Measurements from ENCODE around the gene JPH3. TPM values are rescaled to one million over a fixed set of nuclear protein-coding genes. Genes with fewer than 3 reads are reported as not detected.

The JPH3 gene
- total and polyA plus RNA-seq, 10 of the 15 experiments (the other 5 are each of a cell fraction or from before 2014, with no cell fraction given): 0.05 TPM; not detected in 9

GRCh38 chr16:87637357-87637756, 35.0 kb downstream of the JPH3 start:
- POLR2A ChIA-PET: no interaction called here
- Histone ChIP-seq H4K20me1 (ENCODE audit: control insufficient read depth, insufficient read depth) (no peaks in the 10 kb centered on the region), H3K9ac (ENCODE audit: control insufficient read depth, insufficient read depth, low read length) (no peak overlapping the region), H3K4me3 (no peak overlapping the region), H3K27me3 (replicated peaks in 1 of 2; ENCODE audit: control insufficient read depth in 2 of 2, insufficient read depth in 2 of 2, low read length in 1 of 2) (no peaks in the 10 kb centered on the region; a peak in 1 of 4 replicates), H2AFZ (ENCODE audit: control insufficient read depth, low read depth, low read length) (no peak overlapping the region), H3K4me2 (ENCODE audit: control insufficient read depth, insufficient read depth) (no peak overlapping the region), H3K36me3 (ENCODE audit: control insufficient read depth in 2 of 2, insufficient read depth in 2 of 2, low read length in 1 of 2) (no peaks in the 10 kb centered on the region), H3K27ac (ENCODE audit: control insufficient read depth, insufficient read depth) (no peak overlapping the region), H3K4me1 (ENCODE audit: control insufficient read depth, insufficient read depth, low read length) (no peaks in the 10 kb centered on the region), H3K9me3 (replicated peaks; ENCODE audit: control insufficient read depth, insufficient read depth, low read length) (no peaks in the 10 kb centered on the region), H3K79me2 (ENCODE audit: control insufficient read depth, insufficient read depth, low read length) (no peaks in the 10 kb centered on the region)
- 64% methylated on average over 13 of the region's 13 CpGs for WGBS (ENCODE audit: insufficient coverage, insufficient replicate concordance, low lambda C conversion rate, missing lambda C conversion rate)
- SMC1A ChIA-PET (ENCODE audit: uncharacterized antibody, unreplicated experiment): no interaction called here
- TF ChIP-seq POLR2A (IDR thresholded peaks at IDR 0.05; ENCODE audit: low read depth, low read length) (no peak), NFYB (IDR thresholded peaks at IDR 0.05; ENCODE audit: insufficient read depth, low read depth, low read length) (no peak), RBBP5 (conservative IDR thresholded peaks at IDR 0.05) (no peak), CEBPB (IDR thresholded peaks at IDR 0.05; ENCODE audit: borderline replicate concordance in 1 of 2, low read depth in 2 of 2, low read length in 2 of 2) (no peak), TCF3 (IDR thresholded peaks at IDR 0.05; ENCODE audit: borderline replicate concordance, insufficient read depth, low read depth, low read length) (no peak)
- CTCF ChIA-PET: interaction anchor here (1.4 kb wide), 1 partner anchor 49 kb away, joined by 3 read pairs; no protein-coding TSS in a partner anchor
- intact Hi-C loops (cut with micrococcal nuclease; ENCODE audit: unreplicated experiment) (loop anchor here (5.0 to 10.0 kb wide), 3 partner anchors 175 to 323 kb away; partner anchors contain the start of gene C16orf95), in situ Hi-C loops (cut with MboI) (no loop called here)
- no TSS peak for BruUV-seq (replicated peaks)
- RAD21 ChIA-PET (ENCODE audit: unreplicated experiment): no interaction called here
- FAIRE-seq (no peak), ATAC-seq (no peak), DNase-seq (ENCODE audit: low read depth, low spot score) (no peak)

DNA sequence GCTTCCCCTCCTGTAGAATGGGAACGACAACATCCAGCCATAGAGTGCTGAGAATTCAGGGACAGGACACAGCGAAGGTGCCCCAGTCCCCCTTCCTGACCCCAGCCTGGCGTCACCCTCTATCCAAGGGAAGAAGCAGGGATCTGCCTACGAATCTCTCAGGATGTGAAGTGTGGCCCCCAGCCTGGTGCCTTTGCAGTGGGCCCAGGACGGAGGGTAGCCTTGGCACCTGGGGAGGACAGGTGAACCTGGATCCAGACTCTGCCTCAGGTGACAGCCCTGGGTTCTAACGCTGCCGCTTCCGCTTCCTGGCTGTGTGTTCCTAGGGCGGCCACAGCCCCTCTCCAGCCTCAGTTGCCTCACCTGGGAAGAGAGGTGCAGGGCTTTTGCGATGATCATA, 36.4 kb downstream of the JPH3 start:
- in situ Hi-C loops (cut with MboI): no loop called here
- intact Hi-C loops (cut with micrococcal nuclease; ENCODE audit: unreplicated experiment): loop anchor here (5.0 to 10.0 kb wide), 3 partner anchors 176 to 324 kb away; partner anchors contain the start of gene C16orf95

More for the DNA sequence above, 36.4 kb downstream of the JPH3 start:
- no peak for TF ChIP-seq BACH1 (IDR thresholded peaks at IDR 0.05; ENCODE audit: borderline replicate concordance)
- Histone ChIP-seq H3K4me2 (ENCODE audit: control insufficient read depth, insufficient read depth) (no peak overlapping the region), H3K4me1 (ENCODE audit: control insufficient read depth, insufficient read depth, low read length) (no peaks in the 10 kb centered on the region), H2AFZ (ENCODE audit: control insufficient read depth, low read depth, low read length) (no peak overlapping the region), H3K79me2 (ENCODE audit: control insufficient read depth, insufficient read depth, low read length) (no peaks in the 10 kb centered on the region), H3K27me3 (replicated peaks in 1 of 2; ENCODE audit: control insufficient read depth in 2 of 2, insufficient read depth in 2 of 2, low read length in 1 of 2) (no peaks in the 10 kb centered on the region; a peak in 1 of 4 replicates), H3K27ac (ENCODE audit: control insufficient read depth, insufficient read depth) (no peak overlapping the region), H3K9me3 (replicated peaks; ENCODE audit: control insufficient read depth, insufficient read depth, low read length) (no peaks in the 10 kb centered on the region), H4K20me1 (ENCODE audit: control insufficient read depth, insufficient read depth) (no peaks in the 10 kb centered on the region), H3K36me3 (ENCODE audit: control insufficient read depth in 2 of 2, insufficient read depth in 2 of 2, low read length in 1 of 2) (no peaks in the 10 kb centered on the region), H3K9ac (ENCODE audit: control insufficient read depth, insufficient read depth, low read length) (no peak overlapping the region), H3K4me3 (no peak overlapping the region)
- 28% methylated on average over 10 of the region's 10 CpGs for WGBS (ENCODE audit: insufficient coverage, insufficient replicate concordance, low lambda C conversion rate, missing lambda C conversion rate)
- ChIA-PET SMC1A (ENCODE audit: uncharacterized antibody, unreplicated experiment) (no interaction called here), RAD21 (ENCODE audit: unreplicated experiment) (no interaction called here), CTCF (no interaction called here), POLR2A (no interaction called here)
- FAIRE-seq (no peak), DNase-seq (ENCODE audit: low read depth, low spot score) (no peak), ATAC-seq (no peak)
- BruUV-seq (replicated peaks): no TSS peak

Data from GM12878 (cell line).